Smooth muscle cell (in vitro differentiated cells): ENCODE data around the gene CNPPD1. TPM values are rescaled to one million over a fixed set of nuclear protein-coding genes. Genes with fewer than 3 reads are reported as not detected.
A peak's percentile ranks its signal among the peaks of the same experiment; 100 is the strongest.

ENCODE experiments used
- DNase-seq: peaks from one replicate; lab custom pipeline; 2025; ENCODE audit not compliant: unreplicated experiment; lab: John Stamatoyannopoulos, UW
- H2AFZ ChIP-seq: fragments of 200-600 bp; sonication (generic); 2 replicates; pipeline ENCODE4 v1.6.0; 2016; ENCODE audit warnings: antibody characterized with exemption, low read depth, mild to moderate bottlenecking
- H3F3A ChIP-seq: fragments of 200-600 bp; sonication (generic); 2 replicates; pipeline ENCODE4 v1.6.0; 2017; ENCODE audit warnings: antibody characterized with exemption, low read depth
- H3K27ac ChIP-seq: fragments of 200-600 bp; sonication (generic); 2 replicates; pipeline ENCODE4 v1.5.1; 2016; ENCODE audit warnings: low read depth, mild to moderate bottlenecking
- H3K27me3 ChIP-seq: fragments of 200-600 bp; sonication (generic); 2 replicates; pipeline ENCODE4 v1.6.1; 2016; ENCODE audit warnings: low read depth, mild to moderate bottlenecking
- H3K36me3 ChIP-seq: fragments of 200-600 bp; sonication (generic); 2 replicates; pipeline ENCODE4 v1.5.1; 2016; ENCODE audit warnings: low read depth
- H3K4me1 ChIP-seq: fragments of 200-600 bp; sonication (generic); 2 replicates; pipeline ENCODE4 v1.5.1; 2016; ENCODE audit warnings: low read depth
- H3K4me2 ChIP-seq: fragments of 200-600 bp; sonication (generic); 2 replicates; pipeline ENCODE4 v1.6.0; 2016; ENCODE audit warnings: mild to moderate bottlenecking
- H3K4me3 ChIP-seq: fragments of 200-600 bp; sonication (generic); 2 replicates; pipeline ENCODE4 v1.5.1; 2016; ENCODE audit warnings: mild to moderate bottlenecking
- H3K79me2 ChIP-seq: fragments of 200-600 bp; sonication (generic); 2 replicates; pipeline ENCODE4 v1.6.0; 2016; ENCODE audit warnings: low read depth, mild to moderate bottlenecking
- H3K9ac ChIP-seq: fragments of 200-600 bp; sonication (generic); 2 replicates; pipeline ENCODE4 v1.6.0; 2016; ENCODE audit warnings: low read depth
- H3K9me3 ChIP-seq: fragments of 200-600 bp; sonication (generic); replicated peaks from 2 replicates; pipeline ENCODE4 v1.5.1; 2016; ENCODE audit warnings: low read depth
- H4K20me1 ChIP-seq: fragments of 200-600 bp; sonication (generic); 2 replicates; pipeline ENCODE4 v1.6.0; 2016; ENCODE audit warnings: low read depth
- WGBS: methylation state at CpG from one replicate; pipeline ENCODE4 v1.1.7; 2016; ENCODE audit warnings: low lambda C conversion rate; 5-methylcytosine and 5-hydroxymethylcytosine counted together
- polyA plus RNA-seq: library from polyadenylated mRNA; unstranded; fragments of >200 nt; fragmentation: Nextera tagmentation; extraction: Ambion mirVana; gene quantifications from 2 replicates; pipeline ENCODE4 v1.2.1, GENCODE V29; 2016
- total RNA-seq: library from RNA; depleted of rRNA; stranded (reverse); fragments of >200 nt; gene quantifications from 2 replicates; pipeline ENCODE4 v1.2.3, GENCODE V29; 2014
- TF ChIP-seq, protein P1 (sequence below): fragments of 200-600 bp; sonication (generic); IDR thresholded peaks from 2 replicates; pipeline ENCODE4 v1.5.1; 2017; ENCODE audit warnings: borderline replicate concordance, mild to moderate bottlenecking, antibody characterized with exemption; ENCODE audit not compliant: insufficient read depth, poor library complexity, severe bottlenecking

The CNPPD1 gene
- total and polyA plus RNA-seq, 2 experiments from 2014 or later: 14.8 to 26.0 TPM

GRCh38 chr2:219167997-219168396 is 8.7 kb downstream of the CNPPD1 start:
- no peak overlapping the region for H3K27ac ChIP-seq
- H3F3A ChIP-seq: peaks cover 3% of the 10 kb centered on the region
- no peaks in the 10 kb centered on the region for H3K27me3 ChIP-seq
- no peak overlapping the region for H3K4me2 ChIP-seq
- H3K4me1 ChIP-seq: no peaks in the 10 kb centered on the region
- no peak overlapping the region for H3K9ac ChIP-seq
- H2AFZ ChIP-seq: no peak overlapping the region
- H3K36me3 ChIP-seq: no peaks in the 10 kb centered on the region
- no peak overlapping the region for H3K4me3 ChIP-seq
- DNase-seq: no peak
- no peaks in the 10 kb centered on the region for H3K9me3 ChIP-seq
- no peaks in the 10 kb centered on the region for H4K20me1 ChIP-seq
- WGBS: 79% methylated on average over 5 of the region's 5 CpGs
- TF ChIP-seq, protein P1, sequence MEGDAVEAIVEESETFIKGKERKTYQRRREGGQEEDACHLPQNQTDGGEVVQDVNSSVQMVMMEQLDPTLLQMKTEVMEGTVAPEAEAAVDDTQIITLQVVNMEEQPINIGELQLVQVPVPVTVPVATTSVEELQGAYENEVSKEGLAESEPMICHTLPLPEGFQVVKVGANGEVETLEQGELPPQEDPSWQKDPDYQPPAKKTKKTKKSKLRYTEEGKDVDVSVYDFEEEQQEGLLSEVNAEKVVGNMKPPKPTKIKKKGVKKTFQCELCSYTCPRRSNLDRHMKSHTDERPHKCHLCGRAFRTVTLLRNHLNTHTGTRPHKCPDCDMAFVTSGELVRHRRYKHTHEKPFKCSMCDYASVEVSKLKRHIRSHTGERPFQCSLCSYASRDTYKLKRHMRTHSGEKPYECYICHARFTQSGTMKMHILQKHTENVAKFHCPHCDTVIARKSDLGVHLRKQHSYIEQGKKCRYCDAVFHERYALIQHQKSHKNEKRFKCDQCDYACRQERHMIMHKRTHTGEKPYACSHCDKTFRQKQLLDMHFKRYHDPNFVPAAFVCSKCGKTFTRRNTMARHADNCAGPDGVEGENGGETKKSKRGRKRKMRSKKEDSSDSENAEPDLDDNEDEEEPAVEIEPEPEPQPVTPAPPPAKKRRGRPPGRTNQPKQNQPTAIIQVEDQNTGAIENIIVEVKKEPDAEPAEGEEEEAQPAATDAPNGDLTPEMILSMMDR: no peak
- no peaks in the 10 kb centered on the region for H3K79me2 ChIP-seq

DNA sequence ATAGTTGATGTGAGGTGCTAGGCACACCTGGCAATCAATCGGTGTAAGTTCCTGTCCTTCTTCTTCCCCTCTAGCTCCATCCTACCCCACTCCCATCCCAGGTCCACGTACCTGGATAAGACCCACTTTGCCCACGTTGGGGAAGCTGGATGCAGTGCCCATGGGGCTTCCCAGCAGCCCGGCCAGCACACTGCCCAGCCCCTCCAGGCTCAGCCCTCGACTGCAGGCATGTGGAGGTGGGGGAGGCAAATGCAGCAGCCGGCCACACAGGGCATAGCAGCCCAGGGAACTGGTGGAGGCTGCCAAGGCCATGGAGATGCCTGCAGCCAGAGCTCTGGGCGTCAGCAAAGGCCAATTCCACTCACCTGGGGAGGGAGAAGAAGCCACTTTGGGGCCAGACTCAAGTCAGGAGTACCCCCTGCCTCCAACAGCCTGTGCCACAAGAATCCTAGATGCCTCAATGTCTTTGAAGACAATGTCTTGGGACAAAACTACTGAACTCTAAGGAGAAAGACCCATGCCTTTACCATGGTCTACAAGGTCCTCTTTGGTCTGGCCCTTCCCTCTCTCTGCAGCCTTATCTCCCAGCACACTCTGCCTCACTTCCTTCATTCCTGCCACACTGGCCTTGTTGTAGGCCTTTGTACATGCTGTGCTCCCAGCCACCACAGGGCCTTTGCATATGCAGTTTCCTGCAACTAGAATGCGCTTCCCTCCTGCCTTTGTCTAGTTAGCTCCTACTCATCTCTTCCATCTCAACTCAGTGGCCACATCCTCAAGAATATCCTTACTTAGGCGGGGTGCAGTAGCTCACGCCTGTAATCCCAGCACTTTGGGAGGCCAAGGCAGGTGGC is 11.4 kb downstream of the CNPPD1 start:
- TF ChIP-seq, protein P1: no peak
- Histone ChIP-seq H3K4me3 (no peak overlapping the region), H3K36me3 (no peaks in the 10 kb centered on the region), H4K20me1 (no peaks in the 10 kb centered on the region), H3K9ac (no peak overlapping the region), H3K27me3 (no peaks in the 10 kb centered on the region), H3K27ac (no peak overlapping the region), H3K4me1 (no peaks in the 10 kb centered on the region), H3K79me2 (no peaks in the 10 kb centered on the region), H3K4me2 (no peak overlapping the region), H2AFZ (no peak overlapping the region), H3F3A (no peaks in the 10 kb centered on the region), H3K9me3 (no peaks in the 10 kb centered on the region)
- no peak for DNase-seq
- WGBS: 87% methylated on average over 10 of the region's 10 CpGs

DNA sequence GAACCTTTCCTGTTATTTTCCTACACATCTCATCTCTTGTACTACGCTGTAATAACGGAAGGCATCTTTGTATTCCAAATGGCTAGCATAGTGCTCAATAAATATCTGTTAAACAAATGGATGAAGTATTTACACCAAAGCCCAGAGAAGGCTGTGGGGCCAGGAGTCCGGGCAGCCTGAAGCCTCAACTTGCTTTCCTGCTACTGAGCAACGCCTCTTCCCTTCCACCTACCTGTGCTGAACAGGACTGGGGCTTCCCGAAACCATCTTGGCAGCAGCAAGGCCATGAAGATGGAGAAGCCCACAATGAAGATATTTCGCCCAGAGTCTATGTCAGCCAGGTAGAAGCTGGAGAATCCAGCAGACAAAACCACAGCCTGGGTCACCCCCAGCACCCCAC is 13.6 kb downstream of the CNPPD1 start:
- Histone ChIP-seq H3K9me3 (no peaks in the 10 kb centered on the region), H3K36me3 (no peaks in the 10 kb centered on the region), H3K79me2 (no peaks in the 10 kb centered on the region), H3K4me1 (peaks cover 4% of the 10 kb centered on the region), H3K9ac (no peak overlapping the region), H3K4me3 (no peak overlapping the region), H3K4me2 (no peak overlapping the region), H3K27me3 (no peaks in the 10 kb centered on the region), H4K20me1 (no peaks in the 10 kb centered on the region), H3K27ac (no peak overlapping the region), H3F3A (no peaks in the 10 kb centered on the region), H2AFZ (no peak overlapping the region)
- 84% methylated on average over 6 of the region's 6 CpGs for WGBS
- no peak for DNase-seq
- TF ChIP-seq, protein P1: no peak

GRCh38 chr2:219161097-219161496 is 15.6 kb downstream of the CNPPD1 start:
- no peak overlapping the region for H3K27ac ChIP-seq
- H4K20me1 ChIP-seq: no peaks in the 10 kb centered on the region
- no peaks in the 10 kb centered on the region for H3K9me3 ChIP-seq
- TF ChIP-seq, protein P1: no peak
- H3K4me1 ChIP-seq: peaks cover 4% of the 10 kb centered on the region
- peak overlapping the region; percentile 92 for H3K4me3 ChIP-seq
- H3K4me2 ChIP-seq: peak overlapping the region; percentile 97
- H3K79me2 ChIP-seq: no peaks in the 10 kb centered on the region
- no peak overlapping the region for H3K9ac ChIP-seq
- DNase-seq: no peak
- peak overlapping the region; percentile 89 for H2AFZ ChIP-seq
- WGBS: 68% methylated on average over 4 of the region's 4 CpGs
- no peaks in the 10 kb centered on the region for H3F3A ChIP-seq
- H3K27me3 ChIP-seq: no peaks in the 10 kb centered on the region
- H3K36me3 ChIP-seq: no peaks in the 10 kb centered on the region
